ENCODE data around the gene LIPI.
"Not testable (repeated sequence)": the region's sequence is repeated elsewhere in the genome, so short reads cannot be mapped to it uniquely, and the experiment has no call there.

The LIPI gene

DNA sequence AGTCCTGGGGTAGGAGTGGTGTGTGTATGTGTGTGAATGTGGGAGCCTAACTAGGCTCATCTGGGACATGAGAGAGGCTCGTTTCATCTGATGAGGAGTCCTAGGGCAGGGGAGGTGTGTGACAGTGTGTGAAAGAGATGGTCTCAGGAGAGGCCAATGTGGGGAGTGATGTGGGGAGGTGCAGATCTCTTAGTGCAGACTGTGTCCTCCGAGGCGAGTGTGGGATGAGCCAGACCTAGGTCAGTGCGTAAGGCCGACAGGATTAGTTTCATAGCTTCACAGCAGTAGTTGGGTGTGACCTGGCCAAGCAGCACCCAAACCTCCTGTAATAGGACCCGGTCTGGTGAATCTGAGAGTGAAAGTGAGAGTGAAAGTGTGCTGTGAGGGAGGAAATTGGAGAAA is 94.7 kb downstream of the LIPI start:
- DNase-seq (ENCODE audit: low read depth) = no peak

- DNase-seq (ENCODE audit: low read depth) = no peak
Observed at GRCh38 chr21:14115646-14116045, 95.1 kb downstream of the LIPI start.

GRCh38 chr21:14114251-14114650 is 96.5 kb downstream of the LIPI start:
- no peak for DNase-seq (ENCODE audit: low read depth)

DNA sequence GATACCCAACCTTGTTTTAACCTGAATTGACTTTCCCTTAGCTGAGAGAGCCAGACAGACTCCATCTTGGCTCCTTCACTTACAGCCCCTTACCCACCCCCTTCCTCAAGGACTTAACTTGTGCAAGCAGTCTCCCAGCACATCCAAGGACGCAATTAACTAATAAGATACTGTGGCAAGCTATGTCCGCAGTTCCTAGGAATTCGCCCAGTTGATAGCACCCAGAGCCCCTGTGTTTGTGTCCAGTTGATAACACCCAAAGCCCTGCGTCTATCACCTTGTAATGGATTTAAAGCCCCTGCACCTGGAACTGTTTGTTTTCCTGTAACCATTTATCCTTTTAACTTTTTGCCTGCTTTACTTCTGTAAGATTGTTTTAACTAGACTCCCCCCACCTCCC is 106.2 kb downstream of the LIPI start:
- not testable (repeated sequence) for DNase-seq (ENCODE audit: low read depth)

GRCh38 chr21:14099570-14099969 is 111.2 kb downstream of the LIPI start:
- no peak for DNase-seq (ENCODE audit: low read depth)

DNA sequence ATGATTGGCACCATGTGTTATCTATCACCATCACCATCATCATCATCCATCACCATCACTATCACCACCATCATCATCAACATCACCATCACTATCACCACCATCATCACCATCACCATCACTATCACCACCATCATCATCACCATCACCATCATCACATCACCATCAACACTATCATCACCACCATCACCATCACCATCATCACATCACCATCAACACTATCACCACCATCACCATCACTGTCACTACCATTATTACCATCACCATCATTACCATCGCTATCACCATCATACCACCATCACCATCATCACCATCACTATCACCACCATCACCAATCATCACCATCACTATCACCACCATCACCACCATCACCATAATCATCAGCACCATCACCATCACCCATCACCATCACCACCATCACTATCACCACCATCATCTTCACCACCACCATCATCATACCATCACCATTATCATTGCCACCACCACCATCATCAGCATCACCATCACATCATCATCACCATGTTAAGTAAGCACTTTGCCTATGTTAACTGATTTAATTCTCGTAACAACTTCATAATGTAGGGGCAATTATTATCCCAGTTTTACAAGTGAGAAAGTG is 112.8 kb downstream of the LIPI start:
- no peak for DNase-seq (ENCODE audit: low read depth)

DNA sequence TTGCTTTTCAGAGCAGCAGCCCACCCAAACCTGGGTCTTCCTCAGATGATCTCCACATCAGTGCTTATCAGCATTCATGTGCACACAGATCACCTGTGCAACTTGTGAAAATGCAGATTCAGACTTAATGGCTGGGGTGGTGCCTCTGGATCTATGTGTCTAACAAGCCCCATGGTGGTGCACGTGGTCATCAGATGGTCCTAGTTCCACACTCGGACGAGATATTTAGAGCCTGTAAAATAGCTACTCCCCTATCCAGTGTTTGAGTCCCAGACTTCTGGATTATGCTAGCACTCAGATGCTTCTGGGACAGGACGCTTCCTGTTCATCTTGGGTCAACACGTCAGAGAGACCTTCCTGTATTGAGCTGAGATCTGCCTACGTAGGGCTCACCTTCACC is 114.2 kb downstream of the LIPI start:
- DNase-seq (ENCODE audit: low read depth) = no peak

DNA sequence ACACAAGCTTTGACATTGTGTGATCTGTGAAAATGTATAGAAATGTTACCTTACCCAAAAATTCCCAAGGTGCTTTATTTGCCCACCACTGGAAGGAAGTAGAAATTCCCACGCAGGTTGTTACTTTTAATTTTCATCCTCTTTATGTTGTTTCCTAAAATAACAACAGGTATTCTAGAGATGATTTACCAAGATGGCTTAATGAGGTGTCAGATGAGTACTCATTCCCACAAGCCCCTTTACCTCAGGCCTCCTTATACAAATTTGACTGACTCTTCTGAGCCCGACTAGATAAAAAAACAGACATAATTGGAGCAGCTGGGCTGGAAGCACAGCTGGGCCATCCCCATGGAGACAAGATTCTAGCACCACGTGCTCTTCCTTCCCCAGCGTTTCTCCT is 114.6 kb downstream of the LIPI start:
- no peak for DNase-seq (ENCODE audit: low read depth)

DNA sequence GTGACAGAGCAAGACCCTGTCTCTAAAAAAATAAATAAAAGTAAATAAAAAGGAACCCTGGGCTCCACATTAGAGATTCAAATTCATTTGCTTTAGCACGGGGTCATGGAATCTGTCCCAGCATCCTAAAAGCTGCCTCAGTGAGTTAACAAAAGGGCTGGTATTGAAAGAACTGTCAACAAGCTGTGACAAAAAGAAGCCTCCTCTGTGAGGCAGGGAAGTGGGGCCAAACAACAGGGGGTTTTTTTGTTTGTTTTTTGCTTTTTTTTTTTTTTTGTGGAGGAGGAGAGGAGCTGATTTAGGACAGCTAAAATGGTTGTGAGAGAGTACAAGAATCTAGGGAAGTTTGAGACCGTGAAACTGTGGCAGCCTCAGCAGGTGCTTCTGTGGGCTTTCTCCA is 115.7 kb downstream of the LIPI start:
- DNase-seq (ENCODE audit: low read depth) = no peak

GRCh38 chr21:14092834-14093560 is 117.8 kb downstream of the LIPI start:
- DNase-seq (ENCODE audit: low read depth) = no peak

GRCh38 chr21:14090184-14090583 is 120.6 kb downstream of the LIPI start:
- DNase-seq (ENCODE audit: low read depth) = not testable (repeated sequence)

- DNase-seq (ENCODE audit: low read depth) = no peak
Observed at GRCh38 chr21:14088391-14088790, 122.4 kb downstream of the LIPI start.

- no peak for DNase-seq (ENCODE audit: low read depth)
Observed at GRCh38 chr21:14086553-14086952, 124.2 kb downstream of the LIPI start.

- no peak for DNase-seq (ENCODE audit: low read depth)
Observed at GRCh38 chr21:14084701-14085100, 126.1 kb downstream of the LIPI start.

GRCh38 chr21:14084068-14084501 is 126.7 kb downstream of the LIPI start:
- no peak for DNase-seq (ENCODE audit: low read depth)

GRCh38 chr21:14080764-14081096 is 130.0 kb downstream of the LIPI start:
- no peak for DNase-seq (ENCODE audit: low read depth)

GRCh38 chr21:14080040-14080763 is 130.6 kb downstream of the LIPI start:
- no peak for DNase-seq (ENCODE audit: low read depth)

GRCh38 chr21:14078746-14079375 is 131.9 kb downstream of the LIPI start:
- no peak for DNase-seq (ENCODE audit: low read depth)

- DNase-seq (ENCODE audit: low read depth) = no peak
Observed at GRCh38 chr21:14076143-14076806, 134.5 kb downstream of the LIPI start.

GRCh38 chr21:14075346-14076142 is 135.2 kb downstream of the LIPI start:
- DNase-seq (ENCODE audit: low read depth) = no peak

DNA sequence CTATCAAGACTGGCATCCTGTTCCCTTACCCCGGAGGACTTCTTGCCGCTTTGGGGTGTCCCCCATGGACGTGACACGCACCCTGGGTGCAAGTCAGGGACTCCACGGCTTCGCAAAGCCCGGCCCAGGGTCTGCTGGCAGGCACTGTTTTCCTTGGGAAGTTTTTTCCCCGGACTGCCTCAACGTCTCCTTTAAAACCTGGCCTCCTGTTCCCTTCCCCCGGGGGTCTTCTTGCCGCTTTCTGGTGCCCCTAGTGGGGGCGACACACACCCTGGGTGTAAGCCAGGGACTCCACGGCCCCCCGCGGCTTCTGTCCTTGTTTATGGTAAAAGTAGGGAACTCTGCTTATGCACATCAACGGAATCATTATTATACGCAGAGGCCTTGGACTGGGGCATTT is 136.6 kb downstream of the LIPI start:
- DNase-seq (ENCODE audit: low read depth) = no peak

- no peak for DNase-seq (ENCODE audit: low read depth)
Observed at GRCh38 chr21:14073615-14074014, 137.1 kb downstream of the LIPI start.

Data from stimulated activated CD8-positive, alpha-beta memory T cell treated with anti-CD3 and anti-CD28 coated beads, Interleukin-7, amount 100 ng/mL, for 24 hours (primary cell).